Activated CD8-positive, alpha-beta memory T cell treated with anti-CD3 and anti-CD28 coated beads, Interleukin-2, amount 10 ng/mL, durations not matched to agents 7 days and 5 days (primary cell): ENCODE data around the gene EPS8L2. TPM values are rescaled to one million over a fixed set of nuclear protein-coding genes. Genes with fewer than 3 reads are reported as not detected.

Experiments
- ATAC-seq: fragments of 150-1000 bp; cut with Tn5 transposase; one replicate; pipeline ENCODE4 v1.10.0; 2021; ENCODE audit warnings: moderate library complexity
- CTCF ChIA-PET: fragments of 350-600 bp; sonication (Branson Sonifier 250); formaldehyde crosslinking; loops from one replicate; lab custom pipeline; 2021; ENCODE audit warnings: antibody characterized with exemption; lab: Charles Lee
- DNase-seq: peaks from one replicate; pipeline ENCODE4 v3.0.0-alpha.2; 2020
- H3K27ac Mint-ChIP-seq: one replicate; pipeline ENCODE4 v1.8.0; 2021; ENCODE audit warnings: mild to moderate bottlenecking, mixed read lengths
- H3K27me3 Mint-ChIP-seq: one replicate; pipeline ENCODE4 v1.8.0; 2021; ENCODE audit warnings: mixed read lengths
- H3K36me3 Mint-ChIP-seq: one replicate; pipeline ENCODE4 v1.8.0; 2021; ENCODE audit warnings: mild to moderate bottlenecking, mixed read lengths
- H3K4me1 Mint-ChIP-seq: one replicate; pipeline ENCODE4 v1.8.0; 2021; ENCODE audit warnings: mixed read lengths
- H3K4me3 Mint-ChIP-seq: one replicate; pipeline ENCODE4 v1.8.0; 2021; ENCODE audit warnings: mild to moderate bottlenecking, moderate library complexity, mixed read lengths
- H3K9me3 Mint-ChIP-seq: one replicate; pipeline ENCODE4 v1.8.0; 2022; ENCODE audit warnings: low read depth, mixed read lengths
- total RNA-seq, 2 experiments: library from RNA; stranded (reverse); gene quantifications; one replicate each; pipeline ENCODE4 v1.2.3, GENCODE V29; 2021

EPS8L2 gene
- total RNA-seq, 2 experiments from 2014 or later: 17.4 to 20.2 TPM

DNA sequence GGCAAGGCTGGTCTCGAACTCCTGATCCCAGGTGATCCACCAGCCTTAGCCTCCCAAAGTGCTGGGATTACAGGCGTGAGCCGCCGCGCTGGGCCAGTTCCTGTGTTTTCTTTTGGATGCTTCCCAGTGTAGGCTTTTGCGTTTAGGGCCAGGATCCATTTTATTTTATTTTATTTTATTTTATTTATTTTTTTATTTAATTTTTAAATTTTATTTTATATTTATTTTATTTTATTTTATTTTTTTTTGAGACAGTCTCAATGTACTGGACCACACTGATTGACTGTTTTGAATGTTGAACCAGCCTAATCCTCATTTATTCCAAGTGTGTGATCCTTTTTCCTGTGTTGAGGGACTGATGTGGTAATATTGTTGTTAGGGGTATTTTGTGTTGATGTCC is 8.4 kb downstream of the EPS8L2 start:
- CTCF ChIA-PET: no interaction called here
- Mint-ChIP-seq H3K4me3 (no peak overlapping the region), H3K36me3 (no peaks in the 10 kb centered on the region), H3K27me3 (peaks cover 18% of the 10 kb centered on the region), H3K9me3 (peaks cover 2% of the 10 kb centered on the region), H3K27ac (no peak overlapping the region), H3K4me1 (peaks cover 4% of the 10 kb centered on the region)
- ATAC-seq (no peak), DNase-seq (no peak)

DNA sequence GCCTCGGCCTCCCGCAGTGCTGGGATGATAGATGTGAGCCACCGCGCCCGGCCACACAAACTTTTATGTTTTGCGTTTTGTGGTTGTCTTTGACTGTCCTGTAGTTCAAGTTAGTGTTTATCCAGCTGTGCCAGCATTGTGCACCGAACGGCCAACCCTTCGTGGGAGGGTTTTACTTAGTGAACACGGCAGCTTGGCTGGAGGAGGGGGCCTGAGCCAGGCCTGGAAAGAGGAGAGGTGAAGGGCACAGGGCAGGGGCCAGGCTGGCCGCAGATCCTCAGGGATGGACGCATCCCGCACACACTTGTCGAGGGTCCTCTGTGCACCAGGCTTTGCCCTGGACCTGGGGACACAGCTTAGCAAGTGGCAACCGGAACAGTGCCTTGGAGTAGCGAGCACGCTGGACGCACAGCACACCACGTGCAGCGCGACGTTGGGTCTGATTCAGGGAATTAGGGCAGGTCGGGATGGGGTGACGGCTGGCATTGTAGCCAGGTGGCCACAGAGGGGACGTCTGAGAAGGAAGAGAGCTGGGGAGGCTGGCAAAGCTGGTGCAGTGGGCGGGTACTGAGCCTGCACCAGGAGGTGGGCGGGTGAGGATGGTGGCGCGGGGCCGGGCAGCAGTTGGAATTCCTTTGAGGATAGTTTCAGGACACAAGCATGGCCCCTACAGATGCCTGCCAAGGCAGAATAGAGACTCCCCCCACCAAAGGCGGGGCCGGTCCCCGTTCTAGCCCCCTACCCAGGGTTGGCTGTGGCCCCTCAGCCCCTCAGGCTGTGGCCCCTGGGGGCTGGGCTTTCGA is 13.4 kb downstream of the EPS8L2 start:
- H3K4me3 Mint-ChIP-seq: no peak overlapping the region
- DNase-seq (no peak), ATAC-seq (no peak)
- H3K27ac Mint-ChIP-seq: no peak overlapping the region
- peaks cover 15% of the 10 kb centered on the region for H3K4me1 Mint-ChIP-seq
- CTCF ChIA-PET: interaction anchor here (1.2 to 10.1 kb wide), 3 partner anchors 23 to 165 kb away, joined by 4 to 150 read pairs (median 5); partner anchors contain the start of gene TMEM80
- H3K27me3 Mint-ChIP-seq: peaks cover 27% of the 10 kb centered on the region
- H3K36me3 Mint-ChIP-seq: no peaks in the 10 kb centered on the region
- peaks cover 2% of the 10 kb centered on the region for H3K9me3 Mint-ChIP-seq

GRCh38 chr11:720017-720641 is 14.1 kb downstream of the EPS8L2 start:
- peaks cover 26% of the 10 kb centered on the region for H3K27me3 Mint-ChIP-seq
- H3K27ac Mint-ChIP-seq: no peak overlapping the region
- peaks cover 2% of the 10 kb centered on the region for H3K9me3 Mint-ChIP-seq
- peak overlapping the region; percentile 31 for H3K4me3 Mint-ChIP-seq
- H3K36me3 Mint-ChIP-seq: no peaks in the 10 kb centered on the region
- CTCF ChIA-PET: interaction anchor here (0.9 to 10.1 kb wide), 5 partner anchors 17 to 166 kb away, joined by 3 to 150 read pairs (median 4); partner anchors contain the start of genes TALDO1 and TMEM80
- DNase-seq: no peak
- ATAC-seq: no peak
- H3K4me1 Mint-ChIP-seq: peaks cover 15% of the 10 kb centered on the region

- H3K27ac Mint-ChIP-seq: no peak overlapping the region
- ATAC-seq (peak; percentile 72), DNase-seq (peak; percentile 61)
- H3K4me1 Mint-ChIP-seq: peaks cover 17% of the 10 kb centered on the region
- H3K9me3 Mint-ChIP-seq: no peaks in the 10 kb centered on the region
- CTCF ChIA-PET: interaction anchor here (0.8 to 10.1 kb wide), 5 partner anchors 17 to 167 kb away, joined by 3 to 150 read pairs (median 3); partner anchors contain the start of genes DEAF1, TALDO1 and TMEM80
- peaks cover 26% of the 10 kb centered on the region for H3K27me3 Mint-ChIP-seq
- H3K36me3 Mint-ChIP-seq: no peaks in the 10 kb centered on the region
- H3K4me3 Mint-ChIP-seq: peak overlapping the region; percentile 7
Observed at GRCh38 chr11:720642-721246, 14.7 kb downstream of the EPS8L2 start.

- CTCF ChIA-PET: interaction anchor here (0.8 to 10.1 kb wide), 10 partner anchors 9 to 203 kb away, joined by 3 to 150 read pairs (median 6); partner anchors contain the start of genes DEAF1 and TMEM80
- no peak for DNase-seq
- peaks cover 19% of the 10 kb centered on the region for H3K4me1 Mint-ChIP-seq
- H3K4me3 Mint-ChIP-seq: no peak overlapping the region
- H3K27ac Mint-ChIP-seq: no peak overlapping the region
- peaks cover 26% of the 10 kb centered on the region for H3K27me3 Mint-ChIP-seq
- H3K9me3 Mint-ChIP-seq: no peaks in the 10 kb centered on the region
- H3K36me3 Mint-ChIP-seq: no peaks in the 10 kb centered on the region
- no peak for ATAC-seq
Observed at GRCh38 chr11:721247-721740, 15.3 kb downstream of the EPS8L2 start.

DNA sequence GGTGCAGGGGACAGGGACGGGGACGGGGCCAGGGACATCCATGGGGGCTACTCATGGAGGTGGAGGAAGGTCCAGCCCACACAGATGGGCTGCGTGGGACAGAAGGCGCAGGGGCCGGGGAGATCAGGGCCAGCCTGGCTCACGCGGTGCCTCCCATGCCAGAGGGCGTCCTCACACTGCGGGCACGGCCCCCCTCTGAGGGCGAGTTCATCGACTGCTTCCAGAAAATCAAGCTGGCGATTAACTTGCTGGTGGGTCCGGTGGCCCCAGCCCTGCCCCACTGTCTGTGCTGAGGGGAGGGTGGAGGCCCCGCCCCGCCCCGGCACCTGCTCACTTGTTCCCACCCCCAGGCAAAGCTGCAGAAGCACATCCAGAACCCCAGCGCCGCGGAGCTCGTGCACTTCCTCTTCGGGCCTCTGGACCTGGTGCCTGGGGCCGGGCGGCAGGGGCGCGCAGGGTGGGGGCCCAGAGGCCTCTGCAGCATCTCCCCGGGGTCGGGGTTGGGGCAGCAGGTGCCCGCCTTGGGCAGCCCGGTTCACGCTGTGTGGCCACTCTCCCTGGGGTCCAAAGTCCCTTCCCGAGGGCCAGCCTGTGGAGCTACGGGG is 15.8 kb downstream of the EPS8L2 start:
- CTCF ChIA-PET: interaction anchor here (0.8 to 10.1 kb wide), 12 partner anchors 10 to 203 kb away, joined by 3 to 150 read pairs (median 4); partner anchors contain the start of genes DEAF1 and TMEM80
- peaks cover 23% of the 10 kb centered on the region for H3K4me1 Mint-ChIP-seq
- peak; percentile 11 for ATAC-seq
- H3K27ac Mint-ChIP-seq: no peak overlapping the region
- peaks cover 23% of the 10 kb centered on the region for H3K27me3 Mint-ChIP-seq
- H3K4me3 Mint-ChIP-seq: no peak overlapping the region
- H3K9me3 Mint-ChIP-seq: no peaks in the 10 kb centered on the region
- peak; percentile 68 for DNase-seq
- no peaks in the 10 kb centered on the region for H3K36me3 Mint-ChIP-seq

GRCh38 chr11:722346-722811 is 16.3 kb downstream of the EPS8L2 start:
- Mint-ChIP-seq H3K36me3 (no peaks in the 10 kb centered on the region), H3K4me1 (peaks cover 23% of the 10 kb centered on the region), H3K9me3 (no peaks in the 10 kb centered on the region), H3K27me3 (peaks cover 23% of the 10 kb centered on the region), H3K27ac (no peak overlapping the region), H3K4me3 (no peak overlapping the region)
- ATAC-seq (no peak), DNase-seq (no peak)
- CTCF ChIA-PET: interaction anchor here (0.8 to 10.1 kb wide), 16 partner anchors 10 to 471 kb away, joined by 3 to 150 read pairs (median 4); partner anchors contain the start of genes DEAF1, HRAS and TMEM80

DNA sequence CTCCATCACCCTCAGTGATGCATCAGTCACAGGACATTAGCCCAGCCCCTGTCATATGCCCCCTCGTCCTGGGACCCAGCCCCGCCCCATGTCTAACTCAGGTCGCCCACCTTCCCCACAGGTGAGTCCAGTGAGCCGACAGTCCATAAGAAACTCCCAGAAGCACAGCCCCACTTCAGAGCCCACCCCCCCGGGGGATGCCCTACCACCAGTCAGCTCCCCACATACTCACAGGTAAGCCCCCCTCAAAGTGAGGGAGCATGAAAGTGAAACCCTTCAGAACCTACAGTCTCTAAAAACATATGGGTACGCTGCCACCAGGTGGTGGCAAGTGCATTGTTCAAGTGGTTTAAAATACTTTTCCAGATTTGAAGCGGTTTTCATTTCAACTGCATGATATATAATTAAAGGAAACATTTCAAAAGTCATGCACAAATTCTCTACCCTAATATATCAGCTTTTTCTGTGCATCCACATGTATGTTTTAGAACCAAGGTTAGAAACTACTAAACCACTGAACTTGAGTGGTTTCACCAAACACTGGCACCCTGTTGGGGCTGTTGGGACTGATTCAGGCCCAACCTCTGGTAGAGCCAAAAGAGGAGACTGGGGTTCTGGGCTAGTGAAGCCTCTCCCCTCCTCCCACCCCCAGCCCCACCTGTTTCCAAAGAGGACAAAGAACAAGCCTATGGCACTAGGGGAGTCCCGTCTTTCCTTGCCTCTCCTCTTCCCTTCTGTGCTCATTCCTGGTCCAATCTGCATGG is 17.3 kb downstream of the EPS8L2 start:
- Mint-ChIP-seq H3K27ac (peak overlapping the region; percentile 46), H3K4me3 (peak overlapping the region; percentile 58), H3K9me3 (no peaks in the 10 kb centered on the region), H3K4me1 (peaks cover 25% of the 10 kb centered on the region), H3K36me3 (no peaks in the 10 kb centered on the region), H3K27me3 (peaks cover 21% of the 10 kb centered on the region)
- peak; percentile 15 for ATAC-seq
- DNase-seq: peak; percentile 74
- CTCF ChIA-PET: interaction anchor here (0.6 to 10.1 kb wide), 19 partner anchors 11 to 472 kb away, joined by 3 to 150 read pairs (median 5); partner anchors contain the start of genes DEAF1, HRAS, IRF7 and TALDO1

DNA sequence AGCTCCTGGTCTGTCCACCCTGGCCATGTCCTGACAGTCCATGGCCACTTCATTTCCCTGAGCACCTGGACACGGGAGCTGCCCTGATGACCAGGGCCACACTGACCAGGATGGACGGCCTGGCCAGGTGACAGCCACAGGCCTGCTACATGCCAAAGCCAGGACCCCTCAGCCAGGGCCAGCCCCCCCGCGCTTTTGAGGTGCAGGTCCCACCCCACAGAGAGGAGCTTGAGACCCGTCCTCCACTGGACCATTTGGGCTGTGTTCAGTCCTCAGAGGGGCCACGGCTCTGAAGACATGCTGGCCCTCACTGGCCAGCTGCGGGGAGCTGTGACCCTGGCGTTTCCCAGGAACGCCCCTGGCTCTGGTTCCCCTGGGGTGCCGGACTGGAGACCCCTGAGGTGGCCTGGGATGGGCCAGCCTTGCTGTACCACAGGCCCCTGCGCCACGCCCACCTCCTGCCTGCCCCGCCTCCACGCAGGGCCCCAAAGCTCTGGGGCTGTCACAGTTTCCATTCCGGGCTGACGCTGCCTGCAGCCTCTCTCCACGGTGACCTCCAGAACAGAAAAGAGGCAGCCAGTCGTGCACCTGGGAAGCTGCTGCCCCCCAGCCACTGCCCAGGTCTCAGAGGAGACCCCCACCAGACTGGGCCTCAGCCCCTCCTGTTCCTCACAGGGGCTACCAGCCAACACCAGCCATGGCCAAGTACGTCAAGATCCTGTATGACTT is 18.2 kb downstream of the EPS8L2 start:
- no peak overlapping the region for H3K4me3 Mint-ChIP-seq
- H3K27ac Mint-ChIP-seq: no peak overlapping the region
- H3K9me3 Mint-ChIP-seq: no peaks in the 10 kb centered on the region
- DNase-seq: no peak
- peaks cover 19% of the 10 kb centered on the region for H3K27me3 Mint-ChIP-seq
- H3K36me3 Mint-ChIP-seq: no peaks in the 10 kb centered on the region
- ATAC-seq: no peak
- CTCF ChIA-PET: interaction anchor here (0.6 to 10.1 kb wide), 13 partner anchors 12 to 473 kb away, joined by 3 to 150 read pairs (median 5); partner anchors contain the start of genes DEAF1, IRF7, TALDO1 and TMEM80
- H3K4me1 Mint-ChIP-seq: peaks cover 25% of the 10 kb centered on the region

GRCh38 chr11:724778-725386 is 18.9 kb downstream of the EPS8L2 start:
- Mint-ChIP-seq H3K27me3 (peaks cover 14% of the 10 kb centered on the region), H3K4me3 (peak overlapping the region; percentile 64), H3K9me3 (no peaks in the 10 kb centered on the region), H3K4me1 (peaks cover 25% of the 10 kb centered on the region), H3K27ac (peak overlapping the region; percentile 40), H3K36me3 (no peaks in the 10 kb centered on the region)
- CTCF ChIA-PET: interaction anchor here (0.9 to 10.1 kb wide), 10 partner anchors 13 to 206 kb away, joined by 3 to 150 read pairs (median 5); partner anchors contain the start of genes DEAF1 and TMEM80
- DNase-seq: no peak
- no peak for ATAC-seq
